GM23338 (cell line): ENCODE measurements around the gene AUH. TPM values are rescaled to one million over a fixed set of nuclear protein-coding genes. Genes with fewer than 3 reads are reported as not detected.

Experiments
- CREB1 ChIP-seq: fragments of 250-450 bp; sonication (Bioruptor Pico); IDR thresholded peaks from 2 replicates; pipeline ENCODE4 v1.5.0; 2020; ENCODE audit warnings: low read depth, mild to moderate bottlenecking, moderate library complexity
- ETS1 ChIP-seq: IDR thresholded peaks from 2 replicates; pipeline ENCODE4 v1.6.1; 2016; ENCODE audit warnings: antibody characterized with exemption
- EZH2phosphoT487 ChIP-seq: fragments of 200-600 bp; sonication (generic); IDR thresholded peaks from one replicate; pipeline ENCODE4 v1.8.1; 2018; ENCODE audit warnings: antibody characterized with exemption; ENCODE audit not compliant: unreplicated experiment
- JUNB ChIP-seq: IDR thresholded peaks from one replicate; pipeline ENCODE4 v1.6.1; 2016; ENCODE audit warnings: antibody characterized with exemption; ENCODE audit not compliant: unreplicated experiment
- NANOG ChIP-seq: IDR thresholded peaks from 2 replicates; pipeline ENCODE4 v1.6.1; 2016; ENCODE audit warnings: antibody characterized with exemption, borderline replicate concordance
- POLR2AphosphoS5 ChIP-seq: IDR thresholded peaks from 2 replicates; pipeline ENCODE4 v1.6.1; 2016; ENCODE audit warnings: antibody characterized with exemption, low read depth
- REST ChIP-seq: IDR thresholded peaks from one replicate; pipeline ENCODE4 v1.6.1; 2018; ENCODE audit warnings: antibody characterized with exemption; ENCODE audit not compliant: unreplicated experiment
- ZNF462 ChIP-seq: fragments of 250-450 bp; sonication (Bioruptor Pico); IDR thresholded peaks from 2 replicates; pipeline ENCODE4 v1.5.0; 2020; ENCODE audit warnings: mild to moderate bottlenecking, moderate library complexity
- polyA plus RNA-seq: library from polyadenylated mRNA; unstranded; fragments of >200 nt; fragmentation: Nextera tagmentation; extraction: Ambion mirVana; gene quantifications from 2 replicates; pipeline ENCODE4 v1.2.1, GENCODE V29; 2016
- total RNA-seq: library from RNA; depleted of rRNA; stranded (reverse); fragments of >200 nt; shearing (Covaris generic); gene quantifications from 2 replicates; pipeline ENCODE4 v1.2.3, GENCODE V29; 2014

AUH gene
- total and polyA plus RNA-seq, 2 experiments from 2014 or later = 28.8 to 34.2 TPM

GRCh38 chr9:91246846-91247245, 114.9 kb downstream of the AUH start (continued):
- no peak for TF ChIP-seq ZNF462 (CRISPR knock-in tag)
- no peak for TF ChIP-seq EZH2phosphoT487
- TF ChIP-seq JUNB = no peak
- TF ChIP-seq CREB1 (CRISPR knock-in tag) = no peak
- no peak for TF ChIP-seq NANOG
- TF ChIP-seq ETS1 = no peak
- no peak for TF ChIP-seq REST
- no peak for TF ChIP-seq POLR2AphosphoS5
